Osteocyte (in vitro differentiated cells): Measurements from ENCODE around the gene DYNLT1. TPM values are rescaled to one million over a fixed set of nuclear protein-coding genes. Genes with fewer than 3 reads are reported as not detected.

Experiments used
- DNase-seq: peaks from one replicate; pipeline ENCODE4 v3.0.0; 2021; ENCODE audit warnings: mixed read lengths; ENCODE audit not compliant: unreplicated experiment; ENCODE audit errors: extremely low spot score
- H3K27ac Mint-ChIP-seq: one replicate; pipeline ENCODE4 v1.8.0; 2021; ENCODE audit warnings: mild to moderate bottlenecking, mixed read lengths; ENCODE audit not compliant: unreplicated experiment
- H3K27me3 Mint-ChIP-seq: one replicate; pipeline ENCODE4 v1.8.0; 2021; ENCODE audit warnings: mixed read lengths; ENCODE audit not compliant: unreplicated experiment
- H3K36me3 Mint-ChIP-seq: one replicate; pipeline ENCODE4 v1.8.0; 2021; ENCODE audit warnings: mixed read lengths; ENCODE audit not compliant: unreplicated experiment
- H3K4me1 Mint-ChIP-seq: one replicate; pipeline ENCODE4 v1.8.0; 2021; ENCODE audit warnings: mixed read lengths; ENCODE audit not compliant: unreplicated experiment
- H3K4me3 Mint-ChIP-seq: one replicate; pipeline ENCODE4 v1.8.0; 2021; ENCODE audit warnings: mild to moderate bottlenecking, moderate library complexity, mixed read lengths; ENCODE audit not compliant: unreplicated experiment
- H3K9me3 Mint-ChIP-seq: one replicate; pipeline ENCODE4 v1.8.0; 2021; ENCODE audit warnings: mixed read lengths; ENCODE audit not compliant: unreplicated experiment
- CTCF ChIP-seq: fragments of 200-600 bp; sonication (generic); IDR thresholded peaks from 2 replicates; pipeline ENCODE4 v1.5.0; 2021; ENCODE audit warnings: antibody characterized with exemption, mild to moderate bottlenecking, moderate library complexity
- total RNA-seq: library from RNA; stranded (reverse); gene quantifications from 2 replicates; pipeline ENCODE4 v1.2.1, GENCODE V29; 2021

Gene DYNLT1
- total RNA-seq, 1 donor from 2014 or later: 116 TPM

GRCh38 chr6:158624684-158625682 is 19.6 kb downstream of the DYNLT1 start:
- no peaks in the 10 kb centered on the region for H3K4me1 Mint-ChIP-seq
- DNase-seq: peak; percentile 83
- no peaks in the 10 kb centered on the region for H3K27me3 Mint-ChIP-seq
- H3K4me3 Mint-ChIP-seq: no peak overlapping the region
- no peak overlapping the region for H3K27ac Mint-ChIP-seq
- TF ChIP-seq CTCF: no peak
- H3K36me3 Mint-ChIP-seq: peaks cover 36% of the 10 kb centered on the region
- no peaks in the 10 kb centered on the region for H3K9me3 Mint-ChIP-seq

GRCh38 chr6:158622545-158623190 is 21.9 kb downstream of the DYNLT1 start:
- Mint-ChIP-seq H3K27me3 (no peaks in the 10 kb centered on the region), H3K27ac (no peak overlapping the region), H3K36me3 (peaks cover 38% of the 10 kb centered on the region), H3K4me3 (no peak overlapping the region), H3K9me3 (no peaks in the 10 kb centered on the region), H3K4me1 (no peaks in the 10 kb centered on the region)
- no peak for TF ChIP-seq CTCF
- DNase-seq: peak; percentile 54

GRCh38 chr6:158621694-158622544 is 22.6 kb downstream of the DYNLT1 start:
- H3K4me1 Mint-ChIP-seq: no peaks in the 10 kb centered on the region
- H3K9me3 Mint-ChIP-seq: no peaks in the 10 kb centered on the region
- no peaks in the 10 kb centered on the region for H3K27me3 Mint-ChIP-seq
- H3K36me3 Mint-ChIP-seq: peaks cover 38% of the 10 kb centered on the region
- H3K4me3 Mint-ChIP-seq: no peak overlapping the region
- peak; percentile 62 for DNase-seq
- no peak for TF ChIP-seq CTCF
- H3K27ac Mint-ChIP-seq: no peak overlapping the region

- peaks cover 42% of the 10 kb centered on the region for H3K36me3 Mint-ChIP-seq
Observed at GRCh38 chr6:158620963-158621693, 23.4 kb downstream of the DYNLT1 start.

More at GRCh38 chr6:158620963-158621693, 23.4 kb downstream of the DYNLT1 start:
- Mint-ChIP-seq H3K4me3 (no peak overlapping the region), H3K4me1 (no peaks in the 10 kb centered on the region), H3K9me3 (no peaks in the 10 kb centered on the region), H3K27ac (no peak overlapping the region), H3K27me3 (no peaks in the 10 kb centered on the region)
- TF ChIP-seq CTCF: no peak
- DNase-seq: peak; percentile 78
